GM12878 (cell line): ENCODE results near the gene ATG9A. TPM values are rescaled to one million over a fixed set of nuclear protein-coding genes. Genes with fewer than 3 reads are reported as not detected.

Experiments
- ATAC-seq: fragments of 200-7000 bp; cut with Tn5 transposase; 3 replicates; pipeline ENCODE4 v1.9.1; 2020; ENCODE audit warnings: mild to moderate bottlenecking, moderate library complexity
- BruUV-seq: library from RNA; stranded (reverse); fragments of 400-500 nt; replicated peaks from 2 replicates; lab custom pipeline; 2021; lab: Mats Ljungman, UMichigan
- CTCF ChIA-PET: fragments of 300-600 bp; sonication (Branson Sonifier 250); formaldehyde crosslinking; extraction: SDS; loops from one replicate; lab custom pipeline; 2021; ENCODE audit warnings: inconsistent platforms; lab: Yijun Ruan, JAX
- POLR2A ChIA-PET: fragments of 350-600 bp; formaldehyde crosslinking; extraction: SDS; loops from one replicate; lab custom pipeline; 2021; ENCODE audit warnings: inconsistent platforms; lab: Charles Lee
- RAD21 ChIA-PET: fragments of 300-600 bp; sonication (Branson Sonifier 250); formaldehyde crosslinking; loops from one replicate; lab custom pipeline; 2023; ENCODE audit warnings: antibody characterized with exemption; ENCODE audit not compliant: unreplicated experiment; lab: Charles Lee
- SMC1A ChIA-PET: fragments of 300-600 bp; sonication (Branson Sonifier 250); formaldehyde crosslinking; loops from one replicate; lab custom pipeline; 2023; ENCODE audit not compliant: unreplicated experiment, uncharacterized antibody; lab: Charles Lee
- DNase-seq: peaks from one replicate; pipeline ENCODE4 v3.0.0-alpha.2; 2011; ENCODE audit warnings: low read depth, low spot score
- FAIRE-seq: peaks from 3 replicates; lab custom pipeline; 2011; peaks lifted over from hg19 to GRCh38; lab: Jason Lieb, UNC
- H2AFZ ChIP-seq: 2 replicates; pipeline ENCODE4 v1.6.0; 2011; ENCODE audit warnings: low read depth, low read length, control low read depth; ENCODE audit not compliant: control insufficient read depth
- H3K27ac ChIP-seq: 2 replicates; pipeline ENCODE4 v1.5.1; 2011; ENCODE audit warnings: control low read depth; ENCODE audit not compliant: control insufficient read depth, insufficient read depth
- H3K27me3 ChIP-seq, 2 experiments: replicated peaks in 1 of 2; 2 replicates each; pipeline versions ENCODE4 v1.6.0 to v1.6.1; 2011; ENCODE audit warnings: low read length in 1 of 2; ENCODE audit not compliant: control insufficient read depth in 2 of 2, insufficient read depth in 2 of 2
- H3K36me3 ChIP-seq, 2 experiments: 2 replicates each; pipeline ENCODE4 v1.5.1; 2011; ENCODE audit warnings: low read length in 1 of 2; ENCODE audit not compliant: control insufficient read depth in 2 of 2, insufficient read depth in 2 of 2
- H3K4me1 ChIP-seq: 2 replicates; pipeline ENCODE4 v1.6.1; 2011; ENCODE audit warnings: mild to moderate bottlenecking, low read length, moderate library complexity, mixed read lengths; ENCODE audit not compliant: control insufficient read depth, insufficient read depth
- H3K4me2 ChIP-seq: 2 replicates; pipeline ENCODE4 v1.6.0; 2011; ENCODE audit warnings: control low read depth; ENCODE audit not compliant: control insufficient read depth, insufficient read depth
- H3K4me3 ChIP-seq: fragments of 200-600 bp; sonication (generic); 2 replicates; pipeline ENCODE4 v1.5.1; 2016
- H3K79me2 ChIP-seq: 2 replicates; pipeline ENCODE4 v1.6.0; 2011; ENCODE audit warnings: low read length; ENCODE audit not compliant: control insufficient read depth, insufficient read depth
- H3K9ac ChIP-seq: 2 replicates; pipeline ENCODE4 v1.8.0; 2011; ENCODE audit warnings: low read length, control low read depth, mixed read lengths; ENCODE audit not compliant: control insufficient read depth, insufficient read depth
- H3K9me3 ChIP-seq: replicated peaks from 3 replicates; pipeline ENCODE4 v1.5.1; 2011; ENCODE audit warnings: mild to moderate bottlenecking, low read length; ENCODE audit not compliant: control insufficient read depth, insufficient read depth
- H4K20me1 ChIP-seq: 2 replicates; pipeline ENCODE4 v1.6.0; 2011; ENCODE audit not compliant: control insufficient read depth, insufficient read depth
- CHD1 ChIP-seq: IDR thresholded peaks from 2 replicates; pipeline ENCODE4 v1.6.1; 2012; ENCODE audit warnings: low read depth, low read length, improper control_type of control experiment
- FOS ChIP-seq: IDR thresholded peaks from 3 replicates; pipeline ENCODE4 v1.6.1; 2011; ENCODE audit warnings: borderline replicate concordance; ENCODE audit not compliant: insufficient read length; ENCODE audit errors: extremely low read depth
- FOXK2 ChIP-seq: fragments of 450-650 bp; IDR thresholded peaks from 2 replicates; pipeline ENCODE4 v1.6.1; 2017; ENCODE audit warnings: mild to moderate bottlenecking, moderate library complexity
- GABPA ChIP-seq: IDR thresholded peaks from 2 replicates; pipeline ENCODE4 v1.6.1; 2014; ENCODE audit warnings: antibody characterized with exemption, low read depth, mild to moderate bottlenecking, inconsistent platforms
- GATAD2B ChIP-seq: fragments of 450-650 bp; conservative IDR thresholded peaks from 2 replicates; pipeline ENCODE4 v1.6.1; 2017; ENCODE audit warnings: low read depth, mild to moderate bottlenecking, moderate library complexity
- JUNB ChIP-seq: IDR thresholded peaks from 2 replicates; pipeline ENCODE4 v1.6.1; 2016; ENCODE audit warnings: antibody characterized with exemption, mild to moderate bottlenecking
- LARP7 ChIP-seq: fragments of 450-650 bp; IDR thresholded peaks from 2 replicates; pipeline ENCODE4 v1.6.1; 2017; ENCODE audit warnings: mild to moderate bottlenecking
- NFYB ChIP-seq: IDR thresholded peaks from 2 replicates; pipeline ENCODE4 v1.6.1; 2011; ENCODE audit warnings: low read depth, mild to moderate bottlenecking, low read length, improper control_type of control experiment, moderate library complexity; ENCODE audit not compliant: insufficient read depth
- POLR2AphosphoS5 ChIP-seq: IDR thresholded peaks from 2 replicates; pipeline ENCODE4 v1.6.1; 2011; ENCODE audit warnings: mild to moderate bottlenecking, low read length, inconsistent platforms
- WGBS: methylation state at CpG from one replicate; pipeline ENCODE4 v1.1.6; 2016; ENCODE audit warnings: low lambda C conversion rate; ENCODE audit not compliant: insufficient replicate concordance, insufficient coverage; ENCODE audit errors: missing lambda C conversion rate; 5-methylcytosine and 5-hydroxymethylcytosine counted together
- in situ Hi-C: fragments of 300-500 bp; cut with MboI; formaldehyde crosslinking; loops from 9 replicates; pipeline ENCODE4 v1.14.3; 2018; ENCODE audit warnings: mixed read lengths
- intact Hi-C: fragments of 100-400 bp; cut with micrococcal nuclease; formaldehyde crosslinking; loops from one replicate; pipeline ENCODE4 v1.14.2; 2022; ENCODE audit not compliant: unreplicated experiment
- polyA plus RNA-seq, 11 experiments: library from polyadenylated mRNA; depleted of rRNA in 4 of 11; unstranded in 6 of 11; stranded (reverse) in 5 of 11; fragments of >200 nt; fragmentation: Nextera tagmentation in 4 of 11; fragmentation: Illumina TruSeq in 1 of 11; extraction: Ambion mirVana in 4 of 11; extraction: Trizol in 1 of 11; gene quantifications; 1 replicate in 1 of 11; 2 replicates in 10 of 11; pipeline versions ENCODE4 v1.2.1 to v1.2.3, GENCODE V29; 2011 to 2016; ENCODE audit warnings: inconsistent platforms in 2 of 11, missing spikeins in 2 of 11, low read depth in 1 of 11
- total RNA-seq, 4 experiments: library from RNA; depleted of rRNA in 3 of 4; stranded (reverse); fragments of >200 nt in 3 of 4; fragmentation: Illumina TruSeq in 1 of 4; extraction: Trizol in 1 of 4; gene quantifications; 2 replicates each; pipeline versions ENCODE4 v1.2.1 to v1.2.3, GENCODE V29; 2013 to 2021

ATG9A gene
- total and polyA plus RNA-seq, 10 of the 15 experiments (the other 5 are each of a cell fraction or from before 2014, with no cell fraction given) = 0.16 to 37.5 (median 14.6) TPM; not detected in 1

- ATAC-seq (no peak), FAIRE-seq (no peak), DNase-seq (no peak)
- H3K4me3 ChIP-seq = no peak overlapping the region
- H4K20me1 ChIP-seq = no peaks in the 10 kb centered on the region
- no peak overlapping the region for H3K27ac ChIP-seq
- no peaks in the 10 kb centered on the region for H3K27me3 ChIP-seq
- TF ChIP-seq FOS = no peak
- TF ChIP-seq GATAD2B = no peak
- TF ChIP-seq FOXK2 = no peak
- TF ChIP-seq NFYB = no peak
- no peak for TF ChIP-seq JUNB
- no peak for TF ChIP-seq LARP7
- no peak for TF ChIP-seq POLR2AphosphoS5
- no peak for TF ChIP-seq CHD1
- no peak for TF ChIP-seq GABPA
- H3K9me3 ChIP-seq = no peaks in the 10 kb centered on the region
- no peak overlapping the region for H3K4me2 ChIP-seq
- intact Hi-C loops = no loop called here
- CTCF ChIA-PET = no interaction called here
- in situ Hi-C loops = no loop called here
- no peaks in the 10 kb centered on the region for H3K79me2 ChIP-seq
- SMC1A ChIA-PET = interaction anchor here (1.8 kb wide), 1 partner anchor 23 kb away, joined by 6 read pairs; the partner anchor contains the start of genes GLB1L and STK16
- no peaks in the 10 kb centered on the region for H3K36me3 ChIP-seq
- POLR2A ChIA-PET = interaction anchor here (0.8 kb wide), 1 partner anchor 23 kb away, joined by 3 read pairs; the partner anchor contains the start of genes GLB1L and STK16
- BruUV-seq = no TSS peak
- RAD21 ChIA-PET = no interaction called here
- 35% methylated on average over 2 of the region's 2 CpGs for WGBS
- H3K4me1 ChIP-seq = no peaks in the 10 kb centered on the region
- no peak overlapping the region for H2AFZ ChIP-seq
- no peak overlapping the region for H3K9ac ChIP-seq
Measured at GRCh38 chr2:219268294-219268693, 38.9 kb upstream of the ATG9A start.
